ENCODE data around the gene RAB33A.

GRCh38 chrX:130204647-130205046 is 32.9 kb downstream of the RAB33A start:
- no peak for TF ChIP-seq ZNF560 (tag by site-specific recombination; IDR thresholded peaks at IDR 0.05; ENCODE audit: borderline replicate concordance)
- TF ChIP-seq CTCF (tag by site-specific recombination; IDR thresholded peaks at IDR 0.05) = no peak
- no peak for TF ChIP-seq TRIM28 (IDR thresholded peaks at IDR 0.05; ENCODE audit: borderline replicate concordance, low read length)
